Colonic mucosa (tissue), 4 donors: ENCODE data around the gene TMEM129. TPM values are rescaled to one million over a fixed set of nuclear protein-coding genes. Genes with fewer than 3 reads are reported as not detected.

Experiments used
- DNase-seq: peaks from one replicate; pipeline ENCODE4 v3.0.0-alpha.2; 2020
- H3K27ac ChIP-seq: fragments of 200-600 bp; one replicate; pipeline ENCODE4 v1.8.0; 2021
- H3K27me3 ChIP-seq: fragments of 200-600 bp; one replicate; pipeline ENCODE4 v1.8.0; 2021
- H3K36me3 ChIP-seq: fragments of 200-600 bp; one replicate; pipeline ENCODE4 v1.8.0; 2021
- H3K4me1 ChIP-seq: fragments of 200-600 bp; one replicate; pipeline ENCODE4 v1.8.0; 2021; ENCODE audit warnings: mild to moderate bottlenecking
- H3K4me3 ChIP-seq: fragments of 200-600 bp; one replicate; pipeline ENCODE4 v1.8.0; 2021
- H3K9ac ChIP-seq, 2 donors: one replicate each; pipeline ENCODE4 v1.7.0; 2013; ENCODE audit warnings: control low read depth in 2 of 2, low read depth in 2 of 2, low read length in 2 of 2
- H3K9me3 ChIP-seq: fragments of 200-600 bp; one replicate; pipeline ENCODE4 v1.8.0; 2021
- intact Hi-C: fragments of 100-400 bp; cut with DNase I; formaldehyde crosslinking; loops from one replicate; pipeline ENCODE4 v1.14.1; 2022
- total RNA-seq, 2 donors: library from RNA; stranded (reverse); fragmentation: NEBNext Ultra II Directional in 1 of 2; extraction: Animal tissue kit (Norgen Biotek cat#: 25700) in 1 of 2; gene quantifications; one replicate each; pipeline ENCODE4 v1.2.1, GENCODE V29; 2021
- TF ChIP-seq, protein P1 (sequence below): fragments of 200-600 bp; IDR thresholded peaks from one replicate; pipeline ENCODE4 v1.8.0; 2022; ENCODE audit warnings: antibody characterized with exemption, mild to moderate bottlenecking
- donor health status: healthy.
- donor health status: DM: no; HTN: no; CAD: no.
- donor health status: DM: no; HTN: no; CAD: no.

Gene TMEM129
- total RNA-seq, 2 donors from 2014 or later, result 37.9 to 53.2 TPM

DNA sequence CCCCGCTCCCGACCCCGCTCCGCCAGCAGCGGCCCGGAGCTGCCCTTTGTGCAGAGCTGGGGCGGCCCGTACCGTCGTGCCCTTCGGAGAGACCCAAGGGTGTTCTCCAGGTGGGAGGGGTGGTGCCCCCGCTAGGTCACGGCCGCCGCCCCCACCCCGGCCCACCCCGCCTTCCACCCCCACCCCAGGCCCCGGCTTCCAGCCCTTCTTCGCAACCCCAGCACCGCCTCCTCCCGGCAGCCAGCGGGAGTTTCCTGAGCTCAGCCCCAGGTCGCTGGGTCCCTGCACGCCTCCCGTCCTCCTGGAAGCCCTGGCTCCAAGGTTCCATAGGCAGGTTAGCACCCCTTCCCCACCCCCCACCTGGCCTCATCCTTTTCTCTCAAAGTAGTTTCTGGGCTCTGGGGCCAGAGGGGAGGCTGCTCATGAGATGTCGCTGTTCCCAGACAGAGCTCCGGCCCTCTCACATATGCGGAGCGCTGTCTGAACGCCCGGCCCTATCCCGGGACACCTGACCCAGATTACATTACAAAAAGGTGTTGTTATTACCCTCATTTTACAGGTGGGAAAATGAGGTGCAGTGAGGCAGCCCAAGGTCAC, 46.7 kb upstream of the TMEM129 start:
- no peak overlapping the region for H3K27ac ChIP-seq
- H3K9me3 ChIP-seq, result no peaks in the 10 kb centered on the region
- H3K27me3 ChIP-seq, result peaks cover 50% of the 10 kb centered on the region
- DNase-seq, result peak; percentile 45
- TF ChIP-seq, protein P1, sequence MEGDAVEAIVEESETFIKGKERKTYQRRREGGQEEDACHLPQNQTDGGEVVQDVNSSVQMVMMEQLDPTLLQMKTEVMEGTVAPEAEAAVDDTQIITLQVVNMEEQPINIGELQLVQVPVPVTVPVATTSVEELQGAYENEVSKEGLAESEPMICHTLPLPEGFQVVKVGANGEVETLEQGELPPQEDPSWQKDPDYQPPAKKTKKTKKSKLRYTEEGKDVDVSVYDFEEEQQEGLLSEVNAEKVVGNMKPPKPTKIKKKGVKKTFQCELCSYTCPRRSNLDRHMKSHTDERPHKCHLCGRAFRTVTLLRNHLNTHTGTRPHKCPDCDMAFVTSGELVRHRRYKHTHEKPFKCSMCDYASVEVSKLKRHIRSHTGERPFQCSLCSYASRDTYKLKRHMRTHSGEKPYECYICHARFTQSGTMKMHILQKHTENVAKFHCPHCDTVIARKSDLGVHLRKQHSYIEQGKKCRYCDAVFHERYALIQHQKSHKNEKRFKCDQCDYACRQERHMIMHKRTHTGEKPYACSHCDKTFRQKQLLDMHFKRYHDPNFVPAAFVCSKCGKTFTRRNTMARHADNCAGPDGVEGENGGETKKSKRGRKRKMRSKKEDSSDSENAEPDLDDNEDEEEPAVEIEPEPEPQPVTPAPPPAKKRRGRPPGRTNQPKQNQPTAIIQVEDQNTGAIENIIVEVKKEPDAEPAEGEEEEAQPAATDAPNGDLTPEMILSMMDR, result no peak
- H3K4me1 ChIP-seq, result peaks cover 4% of the 10 kb centered on the region
- intact Hi-C loops, result no loop called here
- no peak overlapping the region for H3K9ac ChIP-seq
- H3K36me3 ChIP-seq, result no peaks in the 10 kb centered on the region
- peak overlapping the region; percentile 13 for H3K4me3 ChIP-seq

DNA sequence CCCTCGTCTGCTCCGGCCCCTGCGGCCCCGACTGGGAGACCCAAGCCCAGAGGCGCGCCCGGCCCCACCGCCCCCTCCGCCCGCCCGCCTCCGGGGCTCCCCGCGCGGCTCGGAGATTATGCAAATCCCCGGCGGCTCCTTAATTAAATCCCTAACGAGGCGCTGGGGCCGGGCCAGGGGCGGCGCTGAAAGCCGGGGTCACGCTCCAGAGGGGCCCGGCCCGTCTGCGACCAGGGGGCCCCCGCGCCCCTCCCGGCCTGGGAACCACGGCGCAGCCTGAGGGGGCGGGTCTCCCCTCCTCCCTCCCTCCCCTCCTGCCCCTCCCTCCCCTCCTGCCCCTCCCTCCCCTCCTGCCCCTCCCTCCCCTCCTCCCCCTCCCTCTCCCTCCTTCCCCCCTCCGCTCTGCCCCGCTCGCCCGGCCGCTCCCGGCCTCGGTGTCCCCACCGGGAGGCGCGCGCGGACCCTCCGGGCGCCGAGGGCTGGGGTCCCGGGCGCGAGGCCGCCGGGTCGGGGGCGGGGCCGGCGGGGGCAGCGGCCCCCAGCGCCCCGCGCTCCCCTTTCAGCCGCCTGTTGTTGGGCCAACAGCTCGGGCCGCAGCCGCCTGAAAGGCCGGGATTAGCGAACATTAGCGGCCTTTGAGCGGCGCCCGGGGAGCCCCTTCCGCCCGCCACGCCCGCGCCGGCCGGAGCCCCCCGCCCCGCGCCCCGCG, 46.1 kb upstream of the TMEM129 start:
- Histone ChIP-seq H3K4me3 (peak overlapping the region; percentile 15), H3K27ac (no peak overlapping the region), H3K27me3 (peaks cover 57% of the 10 kb centered on the region), H3K36me3 (no peaks in the 10 kb centered on the region), H3K9ac (no peak overlapping the region), H3K4me1 (peaks cover 4% of the 10 kb centered on the region), H3K9me3 (no peaks in the 10 kb centered on the region)
- DNase-seq, result no peak
- intact Hi-C loops, result no loop called here
- TF ChIP-seq, protein P1, result no peak

DNA sequence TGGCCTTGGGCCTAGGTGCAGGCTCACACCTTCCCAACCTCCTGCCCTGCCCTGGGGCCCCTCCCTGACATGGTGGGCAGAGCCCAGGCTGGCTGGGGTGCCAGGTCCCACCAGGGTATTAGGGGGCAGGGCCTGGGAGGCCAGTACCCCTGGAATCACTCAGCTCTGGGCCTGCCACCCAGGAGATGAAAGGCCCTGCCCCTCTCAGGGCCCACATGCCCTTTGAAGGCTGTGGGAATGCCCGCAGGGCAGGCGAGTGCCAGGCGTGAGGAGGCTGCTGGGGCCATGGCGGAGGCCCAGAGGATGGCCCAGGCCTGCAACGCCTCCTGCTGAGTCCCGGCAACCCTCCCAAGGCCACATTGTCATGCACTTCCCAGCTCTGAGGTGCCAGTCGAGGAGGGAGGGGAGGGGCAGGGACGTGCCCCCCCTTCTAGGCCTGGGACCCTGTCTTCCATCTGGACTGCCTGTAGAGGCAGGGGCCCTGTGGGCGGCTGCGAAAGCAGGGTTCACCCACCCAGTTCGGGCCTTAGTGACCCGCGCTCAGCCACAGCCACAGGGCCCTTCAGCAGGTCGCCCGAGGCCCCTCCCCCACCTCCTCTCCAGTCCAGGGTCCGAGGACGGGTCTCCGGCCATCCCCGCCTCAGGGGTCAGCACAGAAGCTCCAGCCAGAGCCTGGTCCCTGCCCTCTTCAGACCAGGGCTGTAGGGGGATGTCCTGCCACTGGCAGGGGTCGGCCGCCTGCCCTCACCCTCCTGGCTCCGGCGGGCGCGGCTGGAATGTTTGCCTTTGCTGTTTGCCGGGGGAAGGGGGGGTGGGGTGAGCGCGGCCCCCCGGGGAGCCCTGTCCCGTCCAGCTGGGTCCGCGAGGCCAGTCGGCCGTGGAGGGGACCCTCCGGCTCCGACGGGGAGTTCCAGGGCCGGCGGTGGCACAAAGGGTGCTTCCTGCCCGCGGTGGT, 45.3 kb upstream of the TMEM129 start:
- H3K9ac ChIP-seq, result no peak overlapping the region
- no peaks in the 10 kb centered on the region for H3K9me3 ChIP-seq
- peaks cover 4% of the 10 kb centered on the region for H3K4me1 ChIP-seq
- TF ChIP-seq, protein P1, result no peak
- H3K4me3 ChIP-seq, result peak overlapping the region; percentile 15
- H3K27ac ChIP-seq, result no peak overlapping the region
- intact Hi-C loops, result no loop called here
- no peak for DNase-seq
- H3K36me3 ChIP-seq, result no peaks in the 10 kb centered on the region
- peaks cover 58% of the 10 kb centered on the region for H3K27me3 ChIP-seq

DNA sequence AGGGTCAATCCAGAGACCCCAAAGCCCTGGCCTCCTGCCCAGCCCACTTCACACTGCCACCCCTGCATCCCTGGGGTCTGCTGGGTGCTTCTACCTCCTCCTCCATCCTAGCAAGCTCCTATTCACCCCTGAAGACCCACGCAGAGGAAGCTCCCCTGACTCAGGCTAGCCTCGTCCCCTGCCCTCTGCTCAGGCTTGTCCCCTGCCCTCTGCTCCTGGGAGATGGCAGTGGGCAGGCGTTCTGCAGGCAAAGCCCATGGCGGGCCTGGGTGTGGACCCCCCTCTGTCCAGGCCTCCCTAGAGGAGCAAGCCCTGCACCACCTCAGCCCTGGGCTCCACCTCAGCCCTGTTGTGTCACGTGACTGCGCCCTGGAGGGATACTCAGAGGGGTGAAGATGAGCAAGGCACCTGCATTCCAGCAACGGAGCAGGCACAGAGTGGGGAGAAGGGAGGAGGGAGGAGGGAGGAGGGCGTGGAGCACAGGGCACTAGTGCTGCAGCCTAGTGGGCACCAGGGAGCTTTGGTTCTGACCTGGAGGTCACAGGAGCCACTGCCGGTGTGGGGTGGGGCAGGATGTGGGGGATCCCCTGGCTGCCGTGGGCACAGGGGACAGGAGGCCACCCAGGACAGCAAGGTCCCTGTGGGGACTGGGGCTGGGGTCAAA, 44.4 kb upstream of the TMEM129 start:
- TF ChIP-seq, protein P1, result no peak
- H3K9me3 ChIP-seq, result no peaks in the 10 kb centered on the region
- H3K27ac ChIP-seq, result no peak overlapping the region
- H3K36me3 ChIP-seq, result no peaks in the 10 kb centered on the region
- no peak overlapping the region for H3K9ac ChIP-seq
- DNase-seq, result no peak
- intact Hi-C loops, result no loop called here
- H3K4me3 ChIP-seq, result no peak overlapping the region
- peaks cover 4% of the 10 kb centered on the region for H3K4me1 ChIP-seq
- H3K27me3 ChIP-seq, result peaks cover 55% of the 10 kb centered on the region

DNA sequence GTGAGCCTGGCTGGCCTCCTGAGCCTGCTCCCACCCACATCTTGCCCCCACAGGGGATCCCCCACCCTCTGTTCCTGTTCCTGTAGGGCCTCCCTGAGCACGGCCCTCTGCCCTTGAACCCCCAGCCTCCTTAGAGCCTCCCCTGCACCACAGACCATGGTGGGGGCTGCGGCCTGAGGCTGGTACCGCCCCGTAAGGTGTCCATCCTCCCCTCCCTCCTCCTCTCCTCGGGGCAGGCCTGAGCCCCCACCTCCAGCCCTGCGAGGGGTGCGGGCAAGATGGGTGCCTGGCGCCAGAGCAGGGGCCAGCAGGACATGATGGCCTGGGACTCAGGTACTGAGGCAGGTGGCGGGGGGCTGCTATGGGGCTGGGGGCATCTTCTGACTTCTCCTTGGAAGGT, 43.5 kb upstream of the TMEM129 start:
- Histone ChIP-seq H3K27ac (no peak overlapping the region), H3K9ac (no peak overlapping the region), H3K9me3 (no peaks in the 10 kb centered on the region), H3K27me3 (peaks cover 50% of the 10 kb centered on the region), H3K36me3 (no peaks in the 10 kb centered on the region), H3K4me1 (peaks cover 4% of the 10 kb centered on the region), H3K4me3 (no peak overlapping the region)
- no peak for DNase-seq
- intact Hi-C loops, result no loop called here
- TF ChIP-seq, protein P1, result no peak
